Thyroid gland (tissue), 4 donors: ENCODE data around the gene OAS1.

Experiments used
- CTCF ChIP-seq, 6 experiments: fragments of 200-600 bp in 3 of 6; fragments of 450-650 bp in 3 of 6; sonication (generic) in 3 of 6; IDR thresholded peaks; one replicate each; pipeline ENCODE4 v1.5.1; 2016 to 2019; ENCODE audit warnings: antibody characterized with exemption in 6 of 6, mild to moderate bottlenecking in 2 of 6, inconsistent platforms in 1 of 6, moderate library complexity in 1 of 6
- POLR2A ChIP-seq, 2 donors: fragments of 450-650 bp; IDR thresholded peaks; one replicate each; pipeline ENCODE4 v1.6.1; 2017; ENCODE audit warnings: antibody characterized with exemption in 2 of 2, mild to moderate bottlenecking in 2 of 2, moderate library complexity in 1 of 2

GRCh38 chr12:112947761-112948160 is 41.0 kb downstream of the OAS1 start:
- TF ChIP-seq CTCF (IDR thresholded peaks at IDR 0.05), result no peak
- no peak for TF ChIP-seq POLR2A (IDR thresholded peaks at IDR 0.05)
